22Rv1 (cell line): Measurements from ENCODE around the gene GAST.
A peak's percentile ranks its signal among the peaks of the same experiment; 100 is the strongest.

ENCODE experiments used
- CTCF ChIP-seq: fragments of 450-650 bp; IDR thresholded peaks from 2 replicates; pipeline ENCODE4 v1.5.1; 2017; ENCODE audit warnings: mild to moderate bottlenecking
- ZFX ChIP-seq: fragments of 450-650 bp; IDR thresholded peaks from 2 replicates; pipeline ENCODE4 v1.6.1; 2017; ENCODE audit warnings: antibody characterized with exemption, borderline replicate concordance

- TF ChIP-seq CTCF (peak; percentile 92), ZFX (no peak)
These were observed 16.0 kb upstream of the GAST start for GRCh38 chr17:41695954-41696757.
